HepG2 (cell line): Measurements from ENCODE around the gene SRF. TPM values are rescaled to one million over a fixed set of nuclear protein-coding genes. Genes with fewer than 3 reads are reported as not detected.

ENCODE experiments used
- ATM ChIP-seq: fragments of 450-650 bp; IDR thresholded peaks from 2 replicates; pipeline ENCODE4 v1.7.1; 2017; ENCODE audit warnings: mild to moderate bottlenecking, borderline replicate concordance
- CBX5 ChIP-seq: sonication (generic); formaldehyde crosslinking; IDR thresholded peaks from 2 replicates; pipeline ENCODE4 v1.4.0; 2020; ENCODE audit warnings: missing genetic modification reagents, borderline replicate concordance
- CENPBD1 ChIP-seq: sonication (generic); formaldehyde crosslinking; IDR thresholded peaks from 2 replicates; pipeline ENCODE4 v1.8.0; 2022; ENCODE audit warnings: missing genetic modification reagents, low read depth, mild to moderate bottlenecking, borderline replicate concordance
- EZH2 ChIP-seq: conservative IDR thresholded peaks from 2 replicates; pipeline ENCODE4 v1.6.1; 2012; ENCODE audit warnings: mild to moderate bottlenecking, low read depth, low read length, moderate library complexity
- FOSL2 ChIP-seq: sonication (generic); formaldehyde crosslinking; IDR thresholded peaks from 2 replicates; pipeline ENCODE4 v1.4.0; 2020; ENCODE audit warnings: missing genetic modification reagents
- IRF9 ChIP-seq: sonication (generic); formaldehyde crosslinking; IDR thresholded peaks from 2 replicates; pipeline ENCODE4 v1.8.0; 2022; ENCODE audit warnings: missing genetic modification reagents, mild to moderate bottlenecking, borderline replicate concordance
- NCOA2 ChIP-seq: sonication (generic); formaldehyde crosslinking; IDR thresholded peaks from 2 replicates; pipeline ENCODE4 v1.8.0; 2022; ENCODE audit warnings: inconsistent platforms
- NFYC ChIP-seq: IDR thresholded peaks from 2 replicates; pipeline ENCODE4 v1.6.1; 2016; ENCODE audit warnings: missing genetic modification reagents, missing compliant biosample characterization
- POLR2A ChIP-seq, 2 experiments: IDR thresholded peaks; 2 replicates each; pipeline ENCODE4 v1.6.1; 2011; ENCODE audit warnings: low read depth in 2 of 2, low read length in 2 of 2, mild to moderate bottlenecking in 1 of 2, moderate library complexity in 1 of 2; ENCODE audit not compliant: insufficient read depth in 1 of 2
- RAD21 ChIP-seq: fragments of 450-650 bp; formaldehyde crosslinking; IDR thresholded peaks from 2 replicates; pipeline ENCODE4 v1.5.0; 2020; ENCODE audit warnings: mild to moderate bottlenecking
- ZBTB40 ChIP-seq, 2 experiments: fragments of 450-650 bp in 1 of 2; sonication (generic) in 1 of 2; formaldehyde crosslinking in 1 of 2; IDR thresholded peaks; 2 replicates each; pipeline versions ENCODE4 v1.6.1 to v1.8.0; 2016 to 2022; ENCODE audit warnings: antibody characterized with exemption in 1 of 2, mild to moderate bottlenecking in 1 of 2, missing genetic modification reagents in 1 of 2
- ZFP36 ChIP-seq: fragments of 150-350 bp; IDR thresholded peaks from 2 replicates; pipeline ENCODE4 v1.6.1; 2018; ENCODE audit warnings: borderline replicate concordance, low read length, low read depth; ENCODE audit not compliant: partially characterized antibody
- ZNF441 ChIP-seq: sonication (generic); formaldehyde crosslinking; IDR thresholded peaks from 2 replicates; pipeline ENCODE4 v1.7.0; 2021; ENCODE audit warnings: missing genetic modification reagents, borderline replicate concordance
- ZNF513 ChIP-seq: sonication (generic); formaldehyde crosslinking; conservative IDR thresholded peaks from 2 replicates; pipeline ENCODE4 v1.5.0; 2020; ENCODE audit warnings: missing genetic modification reagents
- ZNF644 ChIP-seq: IDR thresholded peaks from 2 replicates; pipeline ENCODE4 v1.6.1; 2016; ENCODE audit warnings: low read depth
- polyA plus RNA-seq, 8 experiments: library from polyadenylated mRNA; depleted of rRNA in 3 of 8; stranded (reverse) in 7 of 8; unstranded in 1 of 8; fragments of >200 nt; fragmentation: Illumina TruSeq in 4 of 8; extraction: Trizol in 4 of 8; gene quantifications; 2 replicates each; pipeline versions ENCODE4 v1.2.1 to v1.2.3, GENCODE V29; 2011 to 2016; ENCODE audit warnings: low read depth in 4 of 8, missing spikeins in 1 of 8, mixed read lengths in 1 of 8; ENCODE audit not compliant: insufficient read depth in 1 of 8
- total RNA-seq, 5 experiments: library from RNA; depleted of rRNA; stranded (reverse); fragments of >200 nt; fragmentation: Illumina TruSeq; extraction: Trizol; gene quantifications; 2 replicates each; pipeline ENCODE4 v1.2.3, GENCODE V29; 2016; ENCODE audit warnings: low read depth in 1 of 5

SRF gene
- total and polyA plus RNA-seq, 2 of the 13 experiments (the other 11 are each of a cell fraction or from before 2014, with no cell fraction given): 25.5 to 44.1 TPM

- 0 out of 2 replicates have a peak, but pooled peaks have one; percentile 52 for TF ChIP-seq ZNF513 (CRISPR knock-in tag)
- TF ChIP-seq EZH2: no peak
- no peak for TF ChIP-seq CENPBD1
- peak; percentile 62 to 86; a peak in 3 of 4 replicates for TF ChIP-seq POLR2A (IDR thresholded peaks at IDR 0.05; ENCODE audit: insufficient read depth in 1 of 2, low read depth in 2 of 2, low read length in 2 of 2)
- TF ChIP-seq ZFP36: no peak
- TF ChIP-seq RAD21: peak; percentile 69
- TF ChIP-seq NFYC (CRISPR knock-in tag): peak; percentile 46; the same call in 1 of the 2 replicates
- peak; percentile 85; the same call in 1 of the 2 replicates for TF ChIP-seq CBX5 (CRISPR knock-in tag)
- peak; percentile 59; the same call in 1 of the 2 replicates for TF ChIP-seq NCOA2
- TF ChIP-seq ZBTB40 (IDR thresholded peaks at IDR 0.05): no peak
- no peak; the same call in 1 of the 2 replicates for TF ChIP-seq ZBTB40 (CRISPR knock-in tag; IDR thresholded peaks at IDR 0.05)
- peak; percentile 58; the same call in 1 of the 2 replicates for TF ChIP-seq FOSL2
- no peak for TF ChIP-seq ZNF644 (CRISPR knock-in tag)
- TF ChIP-seq IRF9 (CRISPR knock-in tag): peak; percentile 99; the same call in 1 of the 2 replicates
- no peak for TF ChIP-seq ATM
- no peak for TF ChIP-seq ZNF441
Observed at GRCh38 chr6:43181942-43182860, 11.1 kb downstream of the SRF start, which contains the start of gene CUL9 (continued).
